Stimulated activated CD4-positive, alpha-beta T cell treated with anti-CD3 and anti-CD28 coated beads, Interleukin-2, amount 100 ng/mL, for 24 hours (primary cell): ENCODE data around the gene BCAR3.

Experiments
- DNase-seq, 2 donors: peaks; one replicate each; pipeline ENCODE4 v3.0.0-alpha.2; 2020

BCAR3 gene

GRCh38 chr1:93635614-93636543 lies 45.8 kb downstream of the BCAR3 start:
- no peak for DNase-seq

GRCh38 chr1:93633313-93633712 lies 48.3 kb downstream of the BCAR3 start:
- no peak for DNase-seq

- DNase-seq = no peak
Measured at GRCh38 chr1:93631626-93632365, 49.8 kb downstream of the BCAR3 start.

GRCh38 chr1:93630168-93630567 lies 51.5 kb downstream of the BCAR3 start:
- DNase-seq = no peak

- peak in 1 of 2 donors; percentile 41 for DNase-seq
Measured at GRCh38 chr1:93629101-93630059, 52.3 kb downstream of the BCAR3 start.

- no peak for DNase-seq
Measured at GRCh38 chr1:93628681-93629080, 53.0 kb downstream of the BCAR3 start.

GRCh38 chr1:93625582-93626327 lies 55.9 kb downstream of the BCAR3 start:
- DNase-seq = no peak

- DNase-seq = no peak
Measured at GRCh38 chr1:93623875-93624274, 57.8 kb downstream of the BCAR3 start.

- DNase-seq = no peak
Measured at GRCh38 chr1:93623436-93623835, 58.2 kb downstream of the BCAR3 start.

- no peak for DNase-seq
Measured at GRCh38 chr1:93621246-93621645, 60.4 kb downstream of the BCAR3 start.

- no peak for DNase-seq
Measured at GRCh38 chr1:93620841-93621210, 60.8 kb downstream of the BCAR3 start.

GRCh38 chr1:93620172-93620840 lies 61.3 kb downstream of the BCAR3 start:
- DNase-seq = no peak

GRCh38 chr1:93619507-93620171 lies 62.0 kb downstream of the BCAR3 start:
- DNase-seq = peak in 1 of 2 donors; percentile 17

GRCh38 chr1:93617670-93618499 lies 63.8 kb downstream of the BCAR3 start:
- DNase-seq = no peak

- no peak for DNase-seq
Measured at GRCh38 chr1:93616996-93617669, 64.5 kb downstream of the BCAR3 start.

- DNase-seq = no peak
Measured at GRCh38 chr1:93616221-93616995, 65.2 kb downstream of the BCAR3 start.

- DNase-seq = peak; percentile 62 to 68
Measured at GRCh38 chr1:93615582-93616150, 66.0 kb downstream of the BCAR3 start.

- peak; percentile 66 to 70 for DNase-seq
Measured at GRCh38 chr1:93614986-93615581, 66.6 kb downstream of the BCAR3 start.
